GM23338 (cell line): ENCODE measurements around the gene TEX14.

Experiments
- CREB1 ChIP-seq: fragments of 250-450 bp; sonication (Bioruptor Pico); IDR thresholded peaks from 2 replicates; pipeline ENCODE4 v1.5.0; 2020; ENCODE audit warnings: low read depth, mild to moderate bottlenecking, moderate library complexity
- EZH2 ChIP-seq: fragments of 200-600 bp; sonication (generic); IDR thresholded peaks from one replicate; pipeline ENCODE4 v1.8.0; 2017; ENCODE audit warnings: antibody characterized with exemption, mild to moderate bottlenecking, low read depth; ENCODE audit not compliant: unreplicated experiment
- EZH2phosphoT487 ChIP-seq: fragments of 200-600 bp; sonication (generic); IDR thresholded peaks from one replicate; pipeline ENCODE4 v1.8.1; 2018; ENCODE audit warnings: antibody characterized with exemption; ENCODE audit not compliant: unreplicated experiment
- JUNB ChIP-seq: IDR thresholded peaks from one replicate; pipeline ENCODE4 v1.6.1; 2016; ENCODE audit warnings: antibody characterized with exemption; ENCODE audit not compliant: unreplicated experiment
- NANOG ChIP-seq: IDR thresholded peaks from 2 replicates; pipeline ENCODE4 v1.6.1; 2016; ENCODE audit warnings: antibody characterized with exemption, borderline replicate concordance
- POLR2AphosphoS5 ChIP-seq: IDR thresholded peaks from 2 replicates; pipeline ENCODE4 v1.6.1; 2016; ENCODE audit warnings: antibody characterized with exemption, low read depth
- STAT1 ChIP-seq: IDR thresholded peaks from one replicate; pipeline ENCODE4 v1.6.1; 2016; ENCODE audit warnings: antibody characterized with exemption; ENCODE audit not compliant: unreplicated experiment
- ZNF114 ChIP-seq: fragments of 250-450 bp; sonication (Bioruptor Pico); IDR thresholded peaks from 2 replicates; pipeline ENCODE4 v1.5.0; 2020; ENCODE audit warnings: mild to moderate bottlenecking, moderate library complexity
- ZNF331 ChIP-seq: fragments of 250-450 bp; sonication (Bioruptor Pico); IDR thresholded peaks from 2 replicates; pipeline ENCODE4 v1.5.0; 2020; ENCODE audit warnings: low read depth, mild to moderate bottlenecking, moderate library complexity
- TF ChIP-seq, protein P1 (sequence below), 2 experiments: fragments of 200-600 bp in 1 of 2; sonication (generic) in 1 of 2; conservative IDR thresholded peaks; 2 replicates each; pipeline versions ENCODE4 v1.5.1 to v1.6.1; 2016 to 2017; ENCODE audit warnings: antibody characterized with exemption in 2 of 2, low read depth in 2 of 2, mild to moderate bottlenecking in 2 of 2, moderate library complexity in 1 of 2
- TF ChIP-seq, protein P2 (sequence below): IDR thresholded peaks from 2 replicates; pipeline ENCODE4 v1.6.1; 2016; ENCODE audit warnings: antibody characterized with exemption
- TF ChIP-seq, protein P3 (sequence below): IDR thresholded peaks from one replicate; pipeline ENCODE4 v1.6.1; 2018; ENCODE audit warnings: antibody characterized with exemption; ENCODE audit not compliant: unreplicated experiment
- TF ChIP-seq, protein P4 (sequence below): fragments of 250-450 bp; sonication (Bioruptor Pico); IDR thresholded peaks from 2 replicates; pipeline ENCODE4 v1.5.0; 2020; ENCODE audit warnings: mild to moderate bottlenecking, moderate library complexity

DNA sequence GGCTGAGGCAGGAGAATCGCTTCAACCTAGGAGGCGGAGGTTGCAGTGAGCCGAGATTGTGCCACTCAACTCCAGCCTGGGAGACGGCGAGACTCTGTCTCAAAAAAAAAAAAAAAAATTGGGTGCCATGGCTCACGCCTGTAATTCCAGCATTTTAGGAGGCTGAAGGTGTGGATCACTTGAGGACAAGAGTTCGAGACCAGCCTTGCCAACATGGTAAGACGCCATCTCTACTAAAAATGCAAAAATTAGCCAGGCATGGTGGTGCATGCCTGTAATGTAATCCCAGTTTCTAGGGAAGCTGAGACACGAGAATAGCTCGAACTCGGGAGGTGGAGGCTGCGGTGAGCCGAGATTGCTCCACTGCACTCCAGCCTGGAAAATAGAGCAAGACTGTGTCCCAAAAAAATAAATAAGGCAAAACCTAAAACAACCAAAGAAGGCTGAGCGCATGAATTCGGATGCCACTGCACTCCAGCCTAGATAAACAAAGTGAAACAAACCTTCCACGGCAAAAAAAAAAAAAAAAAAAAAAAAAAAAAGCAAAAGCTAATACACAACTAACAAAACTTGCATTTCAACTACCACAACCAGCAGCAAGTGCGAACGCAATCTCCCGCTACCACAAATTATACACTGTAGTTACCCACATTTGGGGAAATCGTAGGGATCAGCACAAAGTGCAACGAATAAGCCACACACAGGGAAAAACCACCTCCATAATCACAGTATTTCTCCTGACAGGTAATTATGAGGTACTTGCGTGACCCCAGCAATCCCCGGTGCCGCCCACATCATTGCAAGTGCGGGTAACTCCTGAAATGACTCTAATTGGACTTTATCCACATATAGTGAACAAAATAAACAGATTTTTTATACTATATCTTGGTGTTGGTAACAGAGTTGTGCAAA lies 25.6 kb downstream of the TEX14 start:
- TF ChIP-seq, protein P1, sequence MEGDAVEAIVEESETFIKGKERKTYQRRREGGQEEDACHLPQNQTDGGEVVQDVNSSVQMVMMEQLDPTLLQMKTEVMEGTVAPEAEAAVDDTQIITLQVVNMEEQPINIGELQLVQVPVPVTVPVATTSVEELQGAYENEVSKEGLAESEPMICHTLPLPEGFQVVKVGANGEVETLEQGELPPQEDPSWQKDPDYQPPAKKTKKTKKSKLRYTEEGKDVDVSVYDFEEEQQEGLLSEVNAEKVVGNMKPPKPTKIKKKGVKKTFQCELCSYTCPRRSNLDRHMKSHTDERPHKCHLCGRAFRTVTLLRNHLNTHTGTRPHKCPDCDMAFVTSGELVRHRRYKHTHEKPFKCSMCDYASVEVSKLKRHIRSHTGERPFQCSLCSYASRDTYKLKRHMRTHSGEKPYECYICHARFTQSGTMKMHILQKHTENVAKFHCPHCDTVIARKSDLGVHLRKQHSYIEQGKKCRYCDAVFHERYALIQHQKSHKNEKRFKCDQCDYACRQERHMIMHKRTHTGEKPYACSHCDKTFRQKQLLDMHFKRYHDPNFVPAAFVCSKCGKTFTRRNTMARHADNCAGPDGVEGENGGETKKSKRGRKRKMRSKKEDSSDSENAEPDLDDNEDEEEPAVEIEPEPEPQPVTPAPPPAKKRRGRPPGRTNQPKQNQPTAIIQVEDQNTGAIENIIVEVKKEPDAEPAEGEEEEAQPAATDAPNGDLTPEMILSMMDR (conservative IDR thresholded peaks at IDR 0.05; ENCODE audit: low read depth in 2 of 2) = no peak
- TF ChIP-seq EZH2 (no peak), EZH2phosphoT487 (no peak), NANOG (no peak), STAT1 (no peak), POLR2AphosphoS5 (no peak), JUNB (no peak), CREB1 (CRISPR knock-in tag) (no peak), ZNF331 (CRISPR knock-in tag) (no peak), ZNF114 (CRISPR knock-in tag) (no peak)
- TF ChIP-seq, protein P2, sequence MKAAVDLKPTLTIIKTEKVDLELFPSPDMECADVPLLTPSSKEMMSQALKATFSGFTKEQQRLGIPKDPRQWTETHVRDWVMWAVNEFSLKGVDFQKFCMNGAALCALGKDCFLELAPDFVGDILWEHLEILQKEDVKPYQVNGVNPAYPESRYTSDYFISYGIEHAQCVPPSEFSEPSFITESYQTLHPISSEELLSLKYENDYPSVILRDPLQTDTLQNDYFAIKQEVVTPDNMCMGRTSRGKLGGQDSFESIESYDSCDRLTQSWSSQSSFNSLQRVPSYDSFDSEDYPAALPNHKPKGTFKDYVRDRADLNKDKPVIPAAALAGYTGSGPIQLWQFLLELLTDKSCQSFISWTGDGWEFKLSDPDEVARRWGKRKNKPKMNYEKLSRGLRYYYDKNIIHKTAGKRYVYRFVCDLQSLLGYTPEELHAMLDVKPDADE = no peak
- TF ChIP-seq, protein P3, sequence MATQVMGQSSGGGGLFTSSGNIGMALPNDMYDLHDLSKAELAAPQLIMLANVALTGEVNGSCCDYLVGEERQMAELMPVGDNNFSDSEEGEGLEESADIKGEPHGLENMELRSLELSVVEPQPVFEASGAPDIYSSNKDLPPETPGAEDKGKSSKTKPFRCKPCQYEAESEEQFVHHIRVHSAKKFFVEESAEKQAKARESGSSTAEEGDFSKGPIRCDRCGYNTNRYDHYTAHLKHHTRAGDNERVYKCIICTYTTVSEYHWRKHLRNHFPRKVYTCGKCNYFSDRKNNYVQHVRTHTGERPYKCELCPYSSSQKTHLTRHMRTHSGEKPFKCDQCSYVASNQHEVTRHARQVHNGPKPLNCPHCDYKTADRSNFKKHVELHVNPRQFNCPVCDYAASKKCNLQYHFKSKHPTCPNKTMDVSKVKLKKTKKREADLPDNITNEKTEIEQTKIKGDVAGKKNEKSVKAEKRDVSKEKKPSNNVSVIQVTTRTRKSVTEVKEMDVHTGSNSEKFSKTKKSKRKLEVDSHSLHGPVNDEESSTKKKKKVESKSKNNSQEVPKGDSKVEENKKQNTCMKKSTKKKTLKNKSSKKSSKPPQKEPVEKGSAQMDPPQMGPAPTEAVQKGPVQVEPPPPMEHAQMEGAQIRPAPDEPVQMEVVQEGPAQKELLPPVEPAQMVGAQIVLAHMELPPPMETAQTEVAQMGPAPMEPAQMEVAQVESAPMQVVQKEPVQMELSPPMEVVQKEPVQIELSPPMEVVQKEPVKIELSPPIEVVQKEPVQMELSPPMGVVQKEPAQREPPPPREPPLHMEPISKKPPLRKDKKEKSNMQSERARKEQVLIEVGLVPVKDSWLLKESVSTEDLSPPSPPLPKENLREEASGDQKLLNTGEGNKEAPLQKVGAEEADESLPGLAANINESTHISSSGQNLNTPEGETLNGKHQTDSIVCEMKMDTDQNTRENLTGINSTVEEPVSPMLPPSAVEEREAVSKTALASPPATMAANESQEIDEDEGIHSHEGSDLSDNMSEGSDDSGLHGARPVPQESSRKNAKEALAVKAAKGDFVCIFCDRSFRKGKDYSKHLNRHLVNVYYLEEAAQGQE = no peak
- TF ChIP-seq, protein P4, sequence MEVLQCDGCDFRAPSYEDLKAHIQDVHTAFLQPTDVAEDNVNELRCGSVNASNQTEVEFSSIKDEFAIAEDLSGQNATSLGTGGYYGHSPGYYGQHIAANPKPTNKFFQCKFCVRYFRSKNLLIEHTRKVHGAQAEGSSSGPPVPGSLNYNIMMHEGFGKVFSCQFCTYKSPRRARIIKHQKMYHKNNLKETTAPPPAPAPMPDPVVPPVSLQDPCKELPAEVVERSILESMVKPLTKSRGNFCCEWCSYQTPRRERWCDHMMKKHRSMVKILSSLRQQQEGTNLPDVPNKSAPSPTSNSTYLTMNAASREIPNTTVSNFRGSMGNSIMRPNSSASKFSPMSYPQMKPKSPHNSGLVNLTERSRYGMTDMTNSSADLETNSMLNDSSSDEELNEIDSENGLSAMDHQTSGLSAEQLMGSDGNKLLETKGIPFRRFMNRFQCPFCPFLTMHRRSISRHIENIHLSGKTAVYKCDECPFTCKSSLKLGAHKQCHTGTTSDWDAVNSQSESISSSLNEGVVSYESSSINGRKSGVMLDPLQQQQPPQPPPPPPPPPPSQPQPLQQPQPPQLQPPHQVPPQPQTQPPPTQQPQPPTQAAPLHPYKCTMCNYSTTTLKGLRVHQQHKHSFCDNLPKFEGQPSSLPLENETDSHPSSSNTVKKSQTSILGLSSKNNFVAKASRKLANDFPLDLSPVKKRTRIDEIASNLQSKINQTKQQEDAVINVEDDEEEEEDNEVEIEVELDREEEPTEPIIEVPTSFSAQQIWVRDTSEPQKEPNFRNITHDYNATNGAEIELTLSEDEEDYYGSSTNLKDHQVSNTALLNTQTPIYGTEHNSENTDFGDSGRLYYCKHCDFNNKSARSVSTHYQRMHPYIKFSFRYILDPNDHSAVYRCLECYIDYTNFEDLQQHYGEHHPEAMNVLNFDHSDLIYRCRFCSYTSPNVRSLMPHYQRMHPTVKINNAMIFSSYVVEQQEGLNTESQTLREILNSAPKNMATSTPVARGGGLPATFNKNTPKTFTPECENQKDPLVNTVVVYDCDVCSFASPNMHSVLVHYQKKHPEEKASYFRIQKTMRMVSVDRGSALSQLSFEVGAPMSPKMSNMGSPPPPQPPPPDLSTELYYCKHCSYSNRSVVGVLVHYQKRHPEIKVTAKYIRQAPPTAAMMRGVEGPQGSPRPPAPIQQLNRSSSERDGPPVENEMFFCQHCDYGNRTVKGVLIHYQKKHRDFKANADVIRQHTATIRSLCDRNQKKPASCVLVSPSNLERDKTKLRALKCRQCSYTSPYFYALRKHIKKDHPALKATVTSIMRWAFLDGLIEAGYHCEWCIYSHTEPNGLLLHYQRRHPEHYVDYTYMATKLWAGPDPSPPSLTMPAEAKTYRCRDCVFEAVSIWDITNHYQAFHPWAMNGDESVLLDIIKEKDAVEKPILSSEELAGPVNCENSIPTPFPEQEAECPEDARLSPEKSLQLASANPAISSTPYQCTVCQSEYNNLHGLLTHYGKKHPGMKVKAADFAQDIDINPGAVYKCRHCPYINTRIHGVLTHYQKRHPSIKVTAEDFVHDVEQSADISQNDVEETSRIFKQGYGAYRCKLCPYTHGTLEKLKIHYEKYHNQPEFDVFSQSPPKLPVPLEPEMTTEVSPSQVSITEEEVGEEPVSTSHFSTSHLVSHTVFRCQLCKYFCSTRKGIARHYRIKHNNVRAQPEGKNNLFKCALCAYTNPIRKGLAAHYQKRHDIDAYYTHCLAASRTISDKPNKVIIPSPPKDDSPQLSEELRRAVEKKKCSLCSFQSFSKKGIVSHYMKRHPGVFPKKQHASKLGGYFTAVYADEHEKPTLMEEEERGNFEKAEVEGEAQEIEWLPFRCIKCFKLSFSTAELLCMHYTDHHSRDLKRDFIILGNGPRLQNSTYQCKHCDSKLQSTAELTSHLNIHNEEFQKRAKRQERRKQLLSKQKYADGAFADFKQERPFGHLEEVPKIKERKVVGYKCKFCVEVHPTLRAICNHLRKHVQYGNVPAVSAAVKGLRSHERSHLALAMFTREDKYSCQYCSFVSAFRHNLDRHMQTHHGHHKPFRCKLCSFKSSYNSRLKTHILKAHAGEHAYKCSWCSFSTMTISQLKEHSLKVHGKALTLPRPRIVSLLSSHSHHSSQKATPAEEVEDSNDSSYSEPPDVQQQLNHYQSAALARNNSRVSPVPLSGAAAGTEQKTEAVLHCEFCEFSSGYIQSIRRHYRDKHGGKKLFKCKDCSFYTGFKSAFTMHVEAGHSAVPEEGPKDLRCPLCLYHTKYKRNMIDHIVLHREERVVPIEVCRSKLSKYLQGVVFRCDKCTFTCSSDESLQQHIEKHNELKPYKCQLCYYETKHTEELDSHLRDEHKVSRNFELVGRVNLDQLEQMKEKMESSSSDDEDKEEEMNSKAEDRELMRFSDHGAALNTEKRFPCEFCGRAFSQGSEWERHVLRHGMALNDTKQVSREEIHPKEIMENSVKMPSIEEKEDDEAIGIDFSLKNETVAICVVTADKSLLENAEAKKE (CRISPR knock-in tag) = no peak
